A673 (cell line): ENCODE measurements around the gene TEAD1.

Source experiments
- CTCF ChIP-seq: fragments of 300-800, 200-600 bp; sonication (generic); conservative IDR thresholded peaks from 2 replicates; pipeline ENCODE4 v1.5.1; 2017; ENCODE audit warnings: low read depth, mild to moderate bottlenecking, antibody characterized with exemption, low read length, moderate library complexity, mixed read lengths
- EZH2 ChIP-seq: fragments of 200-600 bp; sonication (generic); IDR thresholded peaks from 2 replicates; pipeline ENCODE4 v1.6.1; 2017; ENCODE audit warnings: borderline replicate concordance, low read depth, mild to moderate bottlenecking, mixed read lengths, antibody characterized with exemption, low read length; ENCODE audit not compliant: poor library complexity, severe bottlenecking

GRCh38 chr11:12642806-12643428 is 31.3 kb upstream of the TEAD1 start:
- TF ChIP-seq CTCF = no peak
- TF ChIP-seq EZH2 = no peak
